Dendritic cell treated with granulocyte-macrophage colony-stimulating factor and Interleukin-4, amounts not matched to agents 40 ng/mL and 50 ng/mL, for 4 days (primary cell): Measurements from ENCODE around the gene SMIM36.

Experiments used
- H3K27ac Mint-ChIP-seq: one replicate; pipeline ENCODE4 v1.8.0; 2022; ENCODE audit warnings: mild to moderate bottlenecking, mixed read lengths
- H3K27me3 Mint-ChIP-seq: one replicate; pipeline ENCODE4 v1.8.0; 2022; ENCODE audit warnings: mild to moderate bottlenecking, mixed read lengths
- H3K36me3 Mint-ChIP-seq: one replicate; pipeline ENCODE4 v1.8.0; 2022; ENCODE audit warnings: low read depth, mixed read lengths
- H3K4me1 Mint-ChIP-seq: one replicate; pipeline ENCODE4 v1.8.0; 2022; ENCODE audit warnings: low read depth, mixed read lengths
- H3K4me3 Mint-ChIP-seq: one replicate; pipeline ENCODE4 v1.8.0; 2022; ENCODE audit warnings: mild to moderate bottlenecking, moderate library complexity, mixed read lengths
- H3K9me3 Mint-ChIP-seq: one replicate; pipeline ENCODE4 v1.8.0; 2022; ENCODE audit warnings: mixed read lengths
- intact Hi-C: fragments of 100-400 bp; cut with micrococcal nuclease; formaldehyde crosslinking; loops from one replicate; pipeline ENCODE4 v1.15.0; 2022

The SMIM36 gene

GRCh38 chr17:55510986-55511721, at the start of gene SMIM36:
Gene SMIM36, minus strand, starts transcription at chr17:55511452.
- intact Hi-C loops = loop anchor here (5.0 kb wide), 2 partner anchors 89 to 519 kb away; partner anchors contain the start of gene MMD
- Mint-ChIP-seq H3K36me3 (no peaks in the 10 kb centered on the region), H3K4me1 (no peaks in the 10 kb centered on the region), H3K4me3 (no peak within 1 kb of the TSS), H3K27ac (no peak within 1 kb of the TSS), H3K9me3 (no peaks in the 10 kb centered on the region), H3K27me3 (no peaks in the 10 kb centered on the region)

DNA sequence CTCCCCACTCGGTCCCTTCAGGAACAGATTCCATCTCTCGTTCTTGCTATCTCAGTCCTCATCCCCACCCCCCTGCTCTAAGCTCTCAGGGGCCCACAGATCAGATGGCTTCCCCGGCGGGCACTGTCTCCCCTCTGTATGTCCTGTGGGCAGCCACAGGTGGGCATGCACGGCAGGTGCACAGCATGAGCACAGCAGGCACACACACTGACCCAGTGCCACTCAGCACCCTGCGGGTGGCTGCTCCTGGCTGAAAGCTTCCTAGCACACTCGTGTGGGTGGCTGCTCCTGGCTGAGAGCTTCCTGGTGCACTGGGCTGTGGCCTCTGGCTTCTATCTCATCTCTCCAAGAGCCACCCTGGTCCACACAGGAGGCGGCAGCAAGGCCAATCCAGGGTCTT, 44.5 kb upstream of the SMIM36 start:
- peaks cover 16% of the 10 kb centered on the region for H3K27me3 Mint-ChIP-seq
- H3K4me3 Mint-ChIP-seq = no peak overlapping the region
- no peak overlapping the region for H3K27ac Mint-ChIP-seq
- H3K4me1 Mint-ChIP-seq = peaks cover 5% of the 10 kb centered on the region
- no peaks in the 10 kb centered on the region for H3K9me3 Mint-ChIP-seq
- H3K36me3 Mint-ChIP-seq = no peaks in the 10 kb centered on the region
- intact Hi-C loops = no loop called here

DNA sequence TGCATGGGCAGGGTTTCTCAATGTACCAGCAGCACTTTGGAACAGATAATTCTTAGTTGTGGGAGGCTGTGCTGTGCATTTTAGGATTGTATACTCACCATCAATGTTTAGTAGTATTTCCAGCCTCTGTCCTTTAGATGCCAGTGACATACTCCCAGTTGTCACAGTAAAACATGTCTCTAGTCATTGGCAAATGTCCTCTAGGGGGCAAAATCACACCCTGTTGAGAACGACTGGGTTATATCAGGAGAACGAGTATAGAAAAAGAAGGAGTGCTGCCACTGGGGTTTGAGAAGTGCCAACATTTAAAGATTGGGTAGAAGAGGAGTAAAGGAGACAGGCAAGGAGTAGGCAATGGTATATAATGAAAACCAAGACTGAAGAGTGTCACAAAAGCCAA, 37.9 kb upstream of the SMIM36 start:
- intact Hi-C loops = no loop called here
- no peak overlapping the region for H3K4me3 Mint-ChIP-seq
- H3K9me3 Mint-ChIP-seq = no peaks in the 10 kb centered on the region
- H3K27ac Mint-ChIP-seq = no peak overlapping the region
- no peaks in the 10 kb centered on the region for H3K36me3 Mint-ChIP-seq
- H3K4me1 Mint-ChIP-seq = peaks cover 41% of the 10 kb centered on the region
- H3K27me3 Mint-ChIP-seq = peaks cover 6% of the 10 kb centered on the region

DNA sequence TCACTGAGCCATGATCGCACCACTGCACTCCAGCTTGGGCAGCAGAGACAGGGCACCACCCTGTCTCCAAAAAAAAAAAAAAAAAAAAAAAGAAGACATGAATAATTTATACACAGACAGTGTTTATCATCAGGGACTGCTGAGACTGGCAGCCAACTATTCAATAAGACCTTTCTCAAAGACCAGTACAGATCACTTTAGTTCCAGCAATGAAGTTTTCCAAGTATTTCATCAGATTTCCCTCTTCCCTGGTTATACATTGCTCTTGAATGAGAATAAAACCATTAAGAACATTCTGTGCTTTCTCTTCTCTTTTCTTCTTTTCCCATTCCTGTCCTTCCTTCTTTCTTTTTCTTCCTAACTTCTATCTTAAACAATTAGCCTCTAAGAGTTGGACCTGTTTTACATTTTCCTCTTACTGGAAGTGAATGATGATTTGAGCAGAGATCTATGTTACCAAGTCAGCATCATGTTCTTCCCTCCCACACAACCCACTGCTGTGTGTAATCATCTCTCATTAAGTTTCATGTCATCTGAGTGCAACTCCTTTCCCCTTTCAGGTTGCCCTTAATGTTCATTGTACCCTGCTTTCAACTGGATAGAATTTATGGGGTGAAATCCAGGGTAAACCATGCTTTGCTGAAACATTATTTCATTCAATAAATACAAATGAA, 35.9 kb upstream of the SMIM36 start:
- intact Hi-C loops = no loop called here

DNA sequence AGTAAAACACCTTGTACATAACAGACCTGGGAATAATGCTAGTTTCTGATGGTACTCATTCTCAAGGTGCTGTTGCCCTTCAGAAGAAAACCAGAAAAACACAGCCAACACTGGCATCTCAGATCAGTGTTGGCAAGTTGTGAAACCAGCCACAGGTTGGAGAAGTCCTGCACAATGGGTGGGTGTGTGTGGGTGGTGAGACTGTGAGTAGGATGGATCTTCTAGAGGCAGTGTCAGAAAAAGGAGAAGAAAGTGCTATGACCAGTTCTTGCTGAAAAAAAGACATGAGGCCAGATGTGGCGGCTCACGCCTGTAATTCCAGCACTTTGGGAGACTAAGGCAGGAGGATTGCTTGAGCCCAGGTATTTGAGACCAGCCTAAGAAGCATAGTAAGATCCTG, 35.2 kb upstream of the SMIM36 start:
- H3K36me3 Mint-ChIP-seq = no peaks in the 10 kb centered on the region
- H3K4me3 Mint-ChIP-seq = no peak overlapping the region

More for the DNA sequence above, 35.9 kb upstream of the SMIM36 start:
- peaks cover 41% of the 10 kb centered on the region for H3K4me1 Mint-ChIP-seq
- H3K27ac Mint-ChIP-seq = no peak overlapping the region
- H3K4me3 Mint-ChIP-seq = no peak overlapping the region
- H3K9me3 Mint-ChIP-seq = no peaks in the 10 kb centered on the region
- H3K27me3 Mint-ChIP-seq = peaks cover 5% of the 10 kb centered on the region
- no peaks in the 10 kb centered on the region for H3K36me3 Mint-ChIP-seq

DNA sequence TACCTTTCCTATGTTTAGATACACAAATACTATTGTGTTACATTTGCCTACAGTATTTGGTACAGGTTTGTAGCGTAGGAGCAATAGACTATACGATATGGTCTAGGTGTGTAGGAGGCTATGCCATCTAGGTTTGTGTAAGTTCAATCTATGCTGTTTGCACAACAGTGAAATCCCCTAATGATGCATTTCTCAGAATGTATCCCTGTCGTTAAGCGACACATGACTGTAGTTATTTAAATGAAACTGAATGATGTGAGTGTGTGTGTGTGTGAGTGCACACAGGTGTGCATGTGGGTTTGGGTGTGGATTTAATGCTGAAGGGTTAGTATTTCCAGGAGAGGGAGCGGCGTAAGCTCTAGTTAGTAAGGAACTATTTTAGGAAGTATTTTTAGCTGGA, 34.6 kb upstream of the SMIM36 start:
- intact Hi-C loops = no loop called here
- no peak overlapping the region for H3K27ac Mint-ChIP-seq
- no peaks in the 10 kb centered on the region for H3K36me3 Mint-ChIP-seq
- no peaks in the 10 kb centered on the region for H3K9me3 Mint-ChIP-seq
- no peak overlapping the region for H3K4me3 Mint-ChIP-seq
- peaks cover 3% of the 10 kb centered on the region for H3K27me3 Mint-ChIP-seq
- peaks cover 41% of the 10 kb centered on the region for H3K4me1 Mint-ChIP-seq

More for the DNA sequence above, 35.2 kb upstream of the SMIM36 start:
- Mint-ChIP-seq H3K9me3 (no peaks in the 10 kb centered on the region), H3K27ac (peak overlapping the region; percentile 39), H3K27me3 (peaks cover 5% of the 10 kb centered on the region), H3K4me1 (peaks cover 41% of the 10 kb centered on the region)
- intact Hi-C loops = no loop called here

DNA sequence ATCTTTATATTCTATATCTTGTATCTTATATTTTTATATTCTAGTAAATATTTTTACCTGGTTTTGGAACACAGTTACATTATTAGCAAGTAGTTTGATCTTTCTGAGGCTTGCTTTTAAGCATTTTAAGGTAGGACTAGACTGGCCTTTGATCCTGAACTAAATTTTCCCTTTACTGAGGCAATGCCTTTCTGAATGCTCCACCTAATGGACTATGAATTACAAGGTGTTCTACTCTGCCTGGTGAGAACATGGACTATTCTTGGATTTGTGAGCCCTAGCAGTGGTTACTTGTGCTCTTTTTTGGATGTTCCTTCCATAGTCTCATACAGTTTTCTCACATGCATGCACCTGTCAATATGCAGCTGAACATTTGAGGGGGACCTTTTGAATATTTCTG, 32.5 kb upstream of the SMIM36 start:
- Mint-ChIP-seq H3K4me1 (peaks cover 28% of the 10 kb centered on the region), H3K36me3 (no peaks in the 10 kb centered on the region), H3K4me3 (no peak overlapping the region), H3K27me3 (peaks cover 7% of the 10 kb centered on the region), H3K9me3 (no peaks in the 10 kb centered on the region), H3K27ac (no peak overlapping the region)
- intact Hi-C loops = no loop called here

DNA sequence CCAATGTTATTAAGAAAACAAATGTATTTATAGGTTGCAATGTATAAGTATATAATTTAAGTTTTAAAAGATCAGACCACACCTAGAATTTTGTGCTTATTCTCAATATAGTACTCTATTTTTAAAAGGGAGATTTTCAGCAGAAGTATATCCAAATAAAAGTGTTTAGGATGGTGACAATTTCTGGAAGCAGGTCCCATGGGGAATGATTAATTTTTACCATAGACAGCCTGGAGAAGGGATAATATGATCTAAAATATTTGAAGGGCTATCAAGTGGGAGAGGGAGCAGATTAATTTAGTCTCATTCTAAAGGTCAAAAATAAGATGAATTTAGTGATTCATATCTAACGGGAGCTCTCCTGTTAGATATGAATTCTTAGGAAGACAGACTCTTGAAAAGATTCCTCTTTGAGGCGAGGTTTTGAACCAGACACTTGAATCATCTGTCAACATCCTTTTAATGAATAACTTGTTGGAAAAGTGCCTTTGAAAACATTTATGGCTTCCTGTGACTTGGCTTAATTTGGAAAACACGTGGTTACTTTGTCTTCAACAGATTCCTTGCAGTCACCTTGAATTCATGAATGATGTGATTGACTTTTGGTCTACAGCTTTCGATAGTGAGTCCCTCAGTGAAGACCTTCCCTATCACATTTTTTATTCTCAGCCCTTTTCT, 29.3 kb upstream of the SMIM36 start:
- peaks cover 14% of the 10 kb centered on the region for H3K27me3 Mint-ChIP-seq
- no peaks in the 10 kb centered on the region for H3K36me3 Mint-ChIP-seq
- H3K4me3 Mint-ChIP-seq = no peak overlapping the region
- no peaks in the 10 kb centered on the region for H3K9me3 Mint-ChIP-seq
- H3K27ac Mint-ChIP-seq = no peak overlapping the region
- intact Hi-C loops = no loop called here
- H3K4me1 Mint-ChIP-seq = no peaks in the 10 kb centered on the region

GRCh38 chr17:55536205-55536604, 25.0 kb upstream of the SMIM36 start:
- intact Hi-C loops = no loop called here
- Mint-ChIP-seq H3K36me3 (no peaks in the 10 kb centered on the region), H3K4me3 (no peak overlapping the region), H3K9me3 (no peaks in the 10 kb centered on the region), H3K27me3 (peaks cover 13% of the 10 kb centered on the region), H3K27ac (no peak overlapping the region), H3K4me1 (no peaks in the 10 kb centered on the region)

DNA sequence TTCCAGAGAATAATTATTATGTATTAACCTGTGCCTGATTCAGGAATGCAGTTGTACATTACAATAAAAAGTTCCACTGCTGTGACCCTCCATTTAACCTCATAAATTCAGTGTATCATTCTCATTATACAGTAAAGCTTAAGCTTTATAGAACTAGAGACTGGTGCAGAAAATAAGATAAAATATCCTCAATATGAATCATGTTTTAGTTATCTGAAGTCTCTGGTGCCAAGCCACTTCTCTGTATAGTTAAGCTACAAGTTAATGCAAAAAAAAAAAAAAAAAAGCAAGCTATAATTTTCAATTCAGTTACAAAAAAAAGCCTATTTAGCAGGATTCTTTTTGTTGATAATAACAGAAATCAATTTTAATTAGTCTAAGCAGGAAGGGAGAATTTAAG, 22.4 kb upstream of the SMIM36 start:
- no peaks in the 10 kb centered on the region for H3K9me3 Mint-ChIP-seq
- peaks cover 8% of the 10 kb centered on the region for H3K27me3 Mint-ChIP-seq
- H3K4me1 Mint-ChIP-seq = no peaks in the 10 kb centered on the region
- intact Hi-C loops = no loop called here
- no peak overlapping the region for H3K4me3 Mint-ChIP-seq
- no peak overlapping the region for H3K27ac Mint-ChIP-seq
- no peaks in the 10 kb centered on the region for H3K36me3 Mint-ChIP-seq

DNA sequence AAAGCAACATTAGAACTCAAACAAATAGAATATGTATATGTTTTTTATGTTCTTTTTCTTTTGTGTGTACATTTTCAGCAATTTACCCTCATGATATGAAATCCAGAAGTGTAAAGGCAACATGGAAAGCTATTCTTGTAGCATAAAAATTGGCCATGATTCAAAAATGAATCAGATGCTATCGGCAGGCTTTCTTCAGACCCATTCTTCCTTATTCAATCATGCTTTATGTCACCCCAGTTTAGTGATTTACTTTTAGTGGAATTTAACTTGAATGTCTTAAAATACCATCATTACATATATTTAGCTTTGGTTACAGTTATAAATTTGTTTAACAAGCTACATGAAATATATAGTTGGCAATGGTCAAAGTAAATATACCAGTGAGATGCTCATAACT, 21.4 kb upstream of the SMIM36 start:
- no peaks in the 10 kb centered on the region for H3K36me3 Mint-ChIP-seq
- no peaks in the 10 kb centered on the region for H3K9me3 Mint-ChIP-seq
- intact Hi-C loops = no loop called here
- no peaks in the 10 kb centered on the region for H3K4me1 Mint-ChIP-seq
- peaks cover 4% of the 10 kb centered on the region for H3K27me3 Mint-ChIP-seq
- no peak overlapping the region for H3K27ac Mint-ChIP-seq
- H3K4me3 Mint-ChIP-seq = no peak overlapping the region

- H3K4me1 Mint-ChIP-seq = no peaks in the 10 kb centered on the region
- H3K9me3 Mint-ChIP-seq = no peaks in the 10 kb centered on the region
- H3K27ac Mint-ChIP-seq = no peak overlapping the region
- peaks cover 2% of the 10 kb centered on the region for H3K27me3 Mint-ChIP-seq
- H3K4me3 Mint-ChIP-seq = no peak overlapping the region
- intact Hi-C loops = no loop called here
- no peaks in the 10 kb centered on the region for H3K36me3 Mint-ChIP-seq
These were observed 19.9 kb upstream of the SMIM36 start for GRCh38 chr17:55531053-55531728.

GRCh38 chr17:55530064-55530463, 18.8 kb upstream of the SMIM36 start:
- no peak overlapping the region for H3K27ac Mint-ChIP-seq
- no peaks in the 10 kb centered on the region for H3K36me3 Mint-ChIP-seq
- peaks cover 4% of the 10 kb centered on the region for H3K27me3 Mint-ChIP-seq
- no peak overlapping the region for H3K4me3 Mint-ChIP-seq
- no peaks in the 10 kb centered on the region for H3K9me3 Mint-ChIP-seq
- intact Hi-C loops = no loop called here
- H3K4me1 Mint-ChIP-seq = no peaks in the 10 kb centered on the region
